Fibroblast of the aortic adventitia (primary cell): Measurements from ENCODE around the gene WDR88. TPM values are rescaled to one million over a fixed set of nuclear protein-coding genes. Genes with fewer than 3 reads are reported as not detected.

Source experiments
- DNase-seq: peaks from one replicate; pipeline ENCODE4 v3.0.0-alpha.2; 2010; ENCODE audit warnings: low read depth
- H3K4me3 ChIP-seq: 2 replicates; pipeline ENCODE4 v1.5.1; 2011; ENCODE audit warnings: low read depth, mild to moderate bottlenecking, control low read depth, low read length, moderate library complexity
- CTCF ChIP-seq: IDR thresholded peaks from 2 replicates; pipeline ENCODE4 v1.5.1; 2011; ENCODE audit warnings: mild to moderate bottlenecking, low read length, control low read depth, inconsistent platforms; ENCODE audit not compliant: insufficient read depth
- total RNA-seq: library from RNA; depleted of rRNA; stranded (reverse); fragments of >200 nt; gene quantifications from 2 replicates; pipeline ENCODE4 v1.2.3, GENCODE V29; 2012; ENCODE audit warnings: low replicate concordance

The WDR88 gene
- total RNA-seq, 1 donor = not detected

GRCh38 chr19:33094436-33095067, 37.4 kb upstream of the WDR88 start:
- DNase-seq = no peak
- H3K4me3 ChIP-seq = no peak overlapping the region
- no peak for TF ChIP-seq CTCF

DNA sequence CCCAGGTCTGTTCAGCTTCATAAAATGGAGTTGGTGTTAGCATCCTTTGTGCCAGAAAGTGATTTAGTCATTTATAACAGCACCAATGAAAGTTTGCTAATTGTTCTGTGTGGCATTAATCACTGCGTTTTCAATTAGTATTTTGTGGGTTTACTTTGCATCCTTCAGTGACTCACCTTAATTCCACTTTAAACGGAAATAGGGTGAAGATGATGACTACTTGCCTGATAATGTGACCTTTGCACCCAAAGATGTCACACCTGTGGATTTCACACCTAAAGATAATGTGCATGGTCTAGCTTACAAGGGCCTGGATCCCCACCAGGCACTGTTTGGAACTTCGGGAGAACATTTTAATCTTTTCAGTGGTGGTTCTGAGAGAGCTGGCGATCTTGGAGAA, 35.9 kb upstream of the WDR88 start:
- TF ChIP-seq CTCF = no peak
- DNase-seq = no peak
- no peak overlapping the region for H3K4me3 ChIP-seq

GRCh38 chr19:33098055-33098534, 33.8 kb upstream of the WDR88 start:
- TF ChIP-seq CTCF = no peak
- H3K4me3 ChIP-seq = no peak overlapping the region
- no peak for DNase-seq

GRCh38 chr19:33100894-33101644, 30.8 kb upstream of the WDR88 start:
- TF ChIP-seq CTCF = no peak

DNA sequence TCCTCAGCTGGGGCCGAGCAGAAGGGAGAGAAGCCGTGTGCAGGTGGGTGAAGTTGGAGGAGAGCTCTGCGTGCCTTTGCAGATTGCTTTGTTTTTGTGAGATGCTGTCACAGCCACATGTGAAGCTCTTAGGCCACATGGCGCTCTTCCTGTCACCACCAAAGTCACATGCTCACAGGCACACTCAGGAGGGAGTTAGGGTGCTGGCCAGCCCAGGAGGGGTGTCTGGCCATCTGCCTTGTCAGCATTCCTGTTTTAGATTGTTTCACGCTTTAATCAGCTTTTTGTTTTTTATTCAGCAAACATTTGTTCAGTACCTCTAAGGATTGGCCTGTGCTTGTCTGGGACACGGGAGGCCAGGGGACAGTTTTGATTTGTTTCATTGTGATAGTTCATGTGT, 29.0 kb upstream of the WDR88 start:
- H3K4me3 ChIP-seq = no peak overlapping the region
- TF ChIP-seq CTCF = no peak
- no peak for DNase-seq

More at GRCh38 chr19:33100894-33101644, 30.8 kb upstream of the WDR88 start:
- no peak for DNase-seq
- no peak overlapping the region for H3K4me3 ChIP-seq

DNA sequence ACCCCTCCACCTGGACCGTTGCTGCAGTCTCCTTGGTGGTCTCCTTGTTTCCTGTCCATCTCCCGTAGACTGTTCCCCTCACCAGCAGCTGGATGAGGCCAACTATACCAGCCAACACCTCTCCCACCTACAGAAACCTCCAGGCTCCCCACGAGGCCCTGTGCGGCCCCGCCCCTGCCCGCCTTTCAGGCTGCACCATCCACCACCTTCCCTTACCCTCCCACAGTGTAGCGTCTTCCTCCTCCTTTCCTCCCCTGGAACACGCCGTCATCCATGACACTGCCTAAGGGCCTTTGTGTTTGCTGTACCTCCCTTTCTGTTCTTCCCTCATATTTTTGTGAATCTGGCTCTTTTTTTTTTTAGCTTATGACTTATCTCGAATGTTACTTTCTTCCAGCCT, 23.8 kb upstream of the WDR88 start:
- no peak for DNase-seq
- TF ChIP-seq CTCF = no peak
- H3K4me3 ChIP-seq = no peak overlapping the region
